Stimulated activated CD4-positive, alpha-beta T cell treated with anti-CD3 and anti-CD28 coated beads, Interleukin-4, amount 100 ng/mL, for 1 hour (primary cell): ENCODE data around the gene RABGAP1L.
"Not testable (repeated sequence)": the region's sequence is repeated elsewhere in the genome, so short reads cannot be mapped to it uniquely, and the experiment has no call there.

ENCODE experiments used
- DNase-seq: peaks from one replicate; pipeline ENCODE4 v3.0.0-alpha.2; 2020

RABGAP1L gene

GRCh38 chr1:174156437-174156836 is 2.9 kb upstream of the RABGAP1L start:
- no peak for DNase-seq

- DNase-seq, result no peak
Measured at GRCh38 chr1:174157157-174157806, 2.0 kb upstream of the RABGAP1L start.

DNA sequence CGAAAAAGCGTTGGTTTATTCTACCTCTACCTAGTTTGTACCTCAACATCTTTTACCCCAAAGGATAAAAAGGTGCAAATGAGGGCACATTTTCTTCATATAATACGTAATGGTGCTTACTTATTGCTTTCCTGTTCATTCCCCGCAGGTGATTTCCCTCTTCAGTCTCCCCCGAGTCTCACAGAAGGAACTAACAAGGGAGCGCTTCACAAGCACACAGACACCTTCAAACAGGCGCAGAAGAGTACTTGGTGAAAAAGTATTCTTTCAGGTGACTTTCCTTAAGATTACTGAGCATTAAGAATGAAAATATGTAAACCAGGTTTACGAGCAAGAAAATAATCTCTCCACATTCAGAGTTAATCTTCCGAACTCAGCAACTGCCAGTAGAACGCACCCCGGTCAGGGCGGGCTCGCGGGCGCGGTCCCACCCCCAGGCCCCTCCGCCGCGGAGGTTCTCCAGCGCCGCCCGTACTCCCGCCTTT is 511 bp upstream of the RABGAP1L start:
- DNase-seq, result peak; percentile 6

DNA sequence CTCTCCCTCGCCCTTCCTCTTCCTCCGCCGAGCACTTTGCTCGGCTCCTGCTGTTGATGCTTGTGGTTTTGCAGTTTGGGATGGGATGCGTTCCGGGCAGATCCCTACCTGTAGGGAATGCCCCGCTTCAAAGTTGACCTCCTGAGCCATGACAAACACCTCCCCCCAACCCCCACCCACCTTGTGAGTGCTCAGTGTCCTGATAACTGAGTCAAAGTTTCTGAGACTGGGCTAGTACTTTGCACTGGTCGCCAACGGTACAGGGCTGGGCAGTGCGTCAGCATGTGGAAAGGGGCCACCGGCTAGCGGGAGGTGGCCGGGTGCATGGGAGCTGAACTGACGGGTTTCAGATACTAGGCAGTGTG is 771 bp downstream of the RABGAP1L start:
- DNase-seq, result peak; percentile 11

DNA sequence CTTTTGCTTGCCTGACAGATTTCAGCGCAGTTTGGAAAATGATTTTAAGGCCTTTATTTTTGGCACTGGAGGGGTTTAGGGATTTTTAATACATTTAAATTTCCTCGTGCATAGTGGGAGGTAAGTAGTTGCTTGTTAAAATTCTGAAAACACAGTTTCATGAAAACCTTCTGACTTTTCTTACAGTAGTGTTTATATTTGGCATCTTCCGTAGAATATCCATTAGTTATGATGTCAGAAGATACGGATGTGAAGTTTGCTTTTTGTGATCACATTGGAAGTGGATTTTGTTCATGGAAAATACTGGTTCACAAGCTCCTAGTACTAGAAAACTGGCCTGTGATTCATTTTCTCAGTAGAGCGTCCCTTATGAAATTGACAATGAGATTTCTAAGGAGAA is 1.3 kb downstream of the RABGAP1L start:
- DNase-seq, result no peak

GRCh38 chr1:174161813-174162212 is 2.5 kb downstream of the RABGAP1L start:
- no peak for DNase-seq

DNA sequence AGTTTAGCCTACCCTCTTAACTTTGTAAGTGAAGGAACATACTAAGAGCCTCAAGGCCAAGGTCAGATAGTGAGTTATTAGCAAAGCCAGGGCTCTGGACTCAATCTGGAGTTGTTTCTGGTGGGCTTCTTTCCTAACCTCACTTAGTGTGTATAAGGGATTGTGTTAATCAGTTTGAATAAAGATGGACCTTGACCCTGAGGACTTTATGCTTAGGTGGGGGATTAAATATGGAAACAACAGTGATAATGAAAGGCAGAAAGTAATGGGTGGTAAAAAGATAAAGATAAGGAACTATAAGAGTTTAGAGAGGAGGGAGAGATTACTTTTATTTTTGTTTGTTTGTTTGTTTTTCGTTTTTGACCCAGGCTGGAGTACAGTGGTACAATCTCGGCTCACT is 5.5 kb downstream of the RABGAP1L start:
- no peak for DNase-seq

- no peak for DNase-seq
Measured at GRCh38 chr1:174165471-174166137, 6.3 kb downstream of the RABGAP1L start.

DNA sequence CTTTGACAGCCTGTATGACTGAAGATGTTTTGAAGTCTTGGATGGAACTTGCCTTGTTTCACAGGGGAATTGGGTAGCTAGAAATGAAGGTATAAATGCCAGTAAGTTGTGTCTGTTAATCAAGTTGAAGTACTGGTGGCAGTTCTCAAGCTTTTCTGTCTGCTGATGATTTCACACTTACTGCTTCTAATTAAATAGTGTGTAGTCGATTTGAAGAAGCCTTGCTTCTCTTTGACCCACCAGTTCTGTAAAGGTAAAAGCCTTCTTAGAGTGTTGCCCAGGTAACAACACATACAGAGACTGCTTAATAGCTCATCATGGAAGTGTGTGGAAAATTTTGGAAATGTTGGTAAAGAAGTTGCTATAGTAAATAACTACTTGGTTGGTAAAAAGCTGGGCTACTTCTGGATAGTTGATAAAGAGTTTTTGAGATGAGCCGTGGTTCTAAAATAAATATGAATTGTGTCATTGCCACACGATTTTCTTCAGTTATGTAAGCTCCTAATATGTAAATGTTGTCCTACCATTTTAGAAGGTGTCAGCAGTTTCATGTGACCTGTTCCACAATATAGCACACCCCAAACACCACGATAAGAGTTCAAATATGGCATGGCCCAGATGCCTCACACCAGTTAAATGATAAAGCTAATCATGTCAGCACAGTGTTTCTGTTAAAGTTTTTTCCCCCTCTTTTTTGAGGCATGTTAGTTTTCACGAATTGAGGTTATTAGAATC is 7.4 kb downstream of the RABGAP1L start:
- no peak for DNase-seq

DNA sequence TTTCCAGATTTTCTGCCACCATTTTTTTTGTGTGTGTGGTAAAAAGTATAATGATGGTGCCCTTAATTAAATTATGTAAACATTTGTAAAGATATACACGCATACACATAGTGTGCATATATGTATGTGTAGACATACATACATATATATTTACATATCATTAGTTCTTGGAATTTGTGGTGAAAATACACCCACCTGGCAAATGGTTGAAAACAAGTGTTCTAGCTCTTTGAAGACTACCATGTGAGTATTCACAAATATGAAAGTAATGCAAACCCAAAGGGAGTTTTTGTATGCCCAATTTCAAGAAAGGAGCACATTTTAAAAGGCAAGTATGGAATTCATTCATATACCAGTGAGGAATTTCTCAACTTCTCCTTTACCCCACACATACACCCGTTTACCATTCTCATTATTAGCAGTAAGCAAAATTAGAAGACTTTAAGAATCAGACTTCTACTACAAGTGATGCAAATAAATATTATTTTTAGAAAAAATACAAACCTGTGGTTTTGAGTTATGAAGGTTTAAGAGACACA is 8.0 kb downstream of the RABGAP1L start:
- no peak for DNase-seq

- DNase-seq, result no peak
Measured at GRCh38 chr1:174169342-174169741, 10.0 kb downstream of the RABGAP1L start.

- no peak for DNase-seq
Measured at GRCh38 chr1:174171073-174171472, 11.8 kb downstream of the RABGAP1L start.

- DNase-seq, result no peak
Measured at GRCh38 chr1:174174461-174175329, 15.4 kb downstream of the RABGAP1L start.

DNA sequence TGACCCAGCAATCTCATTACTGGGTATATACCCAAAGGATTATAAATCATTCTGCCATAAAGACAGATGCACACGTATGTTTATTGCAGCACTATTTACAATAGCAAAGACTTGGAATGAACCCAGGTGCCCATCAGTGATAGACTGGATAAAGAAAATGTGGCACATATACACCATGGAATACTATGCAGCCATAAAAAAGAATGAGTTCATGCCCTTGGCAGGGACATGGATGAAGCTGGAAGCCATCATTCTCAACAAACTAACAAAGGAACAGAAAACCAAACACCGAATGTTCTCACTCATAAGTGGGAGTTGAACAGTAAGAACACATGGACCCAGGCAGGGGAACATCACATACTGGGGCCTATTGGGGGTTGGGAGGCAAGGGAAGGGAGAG is 19.1 kb downstream of the RABGAP1L start:
- not testable (repeated sequence) for DNase-seq

- no peak for DNase-seq
Measured at GRCh38 chr1:174189428-174190062, 30.2 kb downstream of the RABGAP1L start.

- no peak for DNase-seq
Measured at GRCh38 chr1:174190691-174191199, 31.4 kb downstream of the RABGAP1L start.

DNA sequence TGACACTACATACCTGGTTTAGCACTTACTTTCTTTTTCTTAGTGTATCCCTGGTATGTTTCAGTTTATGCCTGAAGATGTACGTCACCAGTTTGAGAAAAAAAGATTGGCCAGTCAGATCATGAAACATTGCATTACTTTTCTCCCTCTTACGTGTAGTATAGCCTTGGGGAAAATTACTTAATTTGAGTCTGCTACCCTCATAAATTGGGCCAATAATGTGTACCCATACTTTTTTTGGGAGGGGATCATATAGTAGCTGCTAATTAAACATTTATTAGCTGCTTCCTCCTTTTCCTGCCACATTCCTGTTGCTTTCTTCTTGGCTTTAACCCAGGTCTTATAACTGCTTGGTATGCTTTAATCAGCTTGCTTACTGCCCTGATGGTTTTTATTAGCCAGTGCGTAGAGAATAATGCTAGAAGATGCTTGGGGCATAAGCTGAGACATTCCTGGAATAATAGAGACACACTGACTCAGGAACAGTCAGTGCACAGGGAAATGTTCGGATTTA is 32.1 kb downstream of the RABGAP1L start:
- DNase-seq, result no peak

- DNase-seq, result no peak
Measured at GRCh38 chr1:174194461-174194860, 35.1 kb downstream of the RABGAP1L start.

DNA sequence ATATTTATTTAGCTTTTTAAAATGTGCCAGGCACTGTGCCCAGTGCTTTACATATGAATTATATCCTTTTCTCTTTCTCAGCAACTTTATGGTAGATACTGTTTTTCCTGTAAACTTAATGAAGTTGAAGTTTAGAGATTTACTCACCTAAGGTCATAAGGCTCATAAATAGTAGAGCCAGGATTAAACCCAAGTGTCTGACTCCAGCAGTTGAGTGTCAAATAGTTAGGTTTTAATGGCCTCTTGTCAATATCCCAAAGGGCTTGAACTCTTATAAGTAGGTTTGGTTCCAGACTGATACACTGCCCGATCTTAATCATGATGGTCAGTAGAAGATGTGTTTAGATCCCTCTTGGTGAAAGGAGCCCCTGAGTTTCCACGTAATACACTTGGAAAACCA is 37.8 kb downstream of the RABGAP1L start:
- DNase-seq, result no peak

- DNase-seq, result no peak
Measured at GRCh38 chr1:174197547-174197946, 38.2 kb downstream of the RABGAP1L start.

GRCh38 chr1:174198202-174198601 is 38.9 kb downstream of the RABGAP1L start:
- DNase-seq, result no peak

DNA sequence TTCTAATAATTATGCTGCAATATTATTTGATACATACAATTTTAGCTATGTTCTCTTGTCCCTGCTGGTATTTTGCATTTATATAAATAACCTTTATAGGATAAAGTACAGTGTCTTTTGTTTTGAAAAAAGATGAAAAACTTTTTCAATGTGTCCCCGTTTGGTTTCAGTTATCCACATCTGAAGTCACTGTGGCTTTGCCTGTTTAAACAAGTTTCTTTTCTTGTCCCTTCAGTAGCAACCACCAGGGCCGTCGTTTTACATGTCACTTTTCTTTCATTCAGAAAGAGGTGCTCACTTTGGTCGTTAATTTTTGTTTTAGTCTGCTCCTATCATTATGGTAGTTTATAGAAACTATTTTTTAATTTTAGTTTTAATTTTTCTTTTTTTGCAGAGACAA is 41.4 kb downstream of the RABGAP1L start:
- DNase-seq, result no peak
